Femur (tissue), 1 donor: ENCODE results near the gene RNLS.
A peak's percentile ranks its signal among the peaks of the same experiment; 100 is the strongest.

Experiments
- DNase-seq: peaks from one replicate; pipeline ENCODE4 v3.0.0-alpha.2; 2017

Gene RNLS

GRCh38 chr10:88582806-88583583 lies at the start of gene RNLS:
Gene RNLS, minus strand, starts transcription at chr10:88583318.
- peak; percentile 75 for DNase-seq

GRCh38 chr10:88624840-88625239 lies 41.7 kb upstream of the RNLS start:
- no peak for DNase-seq

GRCh38 chr10:88623835-88624234 lies 40.7 kb upstream of the RNLS start:
- DNase-seq: no peak

- DNase-seq: no peak
Measured at GRCh38 chr10:88620441-88620840, 37.3 kb upstream of the RNLS start.

GRCh38 chr10:88618496-88618895 lies 35.4 kb upstream of the RNLS start:
- DNase-seq: no peak

GRCh38 chr10:88617772-88618300 lies 34.7 kb upstream of the RNLS start:
- DNase-seq: no peak

- peak; percentile 35 for DNase-seq
Measured at GRCh38 chr10:88616250-88616977, 33.3 kb upstream of the RNLS start.

GRCh38 chr10:88608780-88609179 lies 25.7 kb upstream of the RNLS start:
- no peak for DNase-seq

GRCh38 chr10:88608052-88608732 lies 25.1 kb upstream of the RNLS start:
- no peak for DNase-seq

GRCh38 chr10:88598055-88598454 lies 14.9 kb upstream of the RNLS start:
- no peak for DNase-seq

- DNase-seq: no peak
Measured at GRCh38 chr10:88594482-88594881, 11.4 kb upstream of the RNLS start.

GRCh38 chr10:88592906-88593305 lies 9.8 kb upstream of the RNLS start:
- DNase-seq: no peak

- no peak for DNase-seq
Measured at GRCh38 chr10:88592381-88592780, 9.3 kb upstream of the RNLS start.

- DNase-seq: no peak
Measured at GRCh38 chr10:88586462-88586861, 3.3 kb upstream of the RNLS start, which contains the start of gene LIPJ. Gene LIPJ, plus strand, starts transcription at chr10:88586762. Its CDS starts 3,926 bp downstream, at chr10:88590688.

GRCh38 chr10:88583584-88583957 lies 453 bp upstream of the RNLS start:
- DNase-seq: no peak

GRCh38 chr10:88582411-88582805 lies 710 bp downstream of the RNLS start:
- no peak for DNase-seq

GRCh38 chr10:88565072-88565471 lies 18.0 kb downstream of the RNLS start:
- no peak for DNase-seq

GRCh38 chr10:88562152-88562551 lies 21.0 kb downstream of the RNLS start:
- DNase-seq: no peak

- no peak for DNase-seq
Measured at GRCh38 chr10:88557658-88558057, 25.5 kb downstream of the RNLS start.

- DNase-seq: no peak
Measured at GRCh38 chr10:88557256-88557655, 25.9 kb downstream of the RNLS start.

GRCh38 chr10:88555190-88555908 lies 27.8 kb downstream of the RNLS start:
- DNase-seq: no peak

GRCh38 chr10:88553116-88553752 lies 29.9 kb downstream of the RNLS start:
- DNase-seq: peak; percentile 51
